ENCODE data around the gene ALDH1A1.

GRCh38 chr9:72955571-72955970, 2.7 kb upstream of the ALDH1A1 start:
- no peak for TF ChIP-seq CTCF (conservative IDR thresholded peaks at IDR 0.05)
- TF ChIP-seq ZFX (IDR thresholded peaks at IDR 0.05): no peak

Data from C4-2B (cell line).